NCI-H748 (cell line): Measurements from ENCODE around the gene SLC47A1.
"Not testable (repeated sequence)": the region's sequence is repeated elsewhere in the genome, so short reads cannot be mapped to it uniquely, and the experiment has no call there.

Source experiments
- DNase-seq: peaks from one replicate; lab custom pipeline; 2025; ENCODE audit not compliant: unreplicated experiment; lab: John Stamatoyannopoulos, UW

The SLC47A1 gene

GRCh38 chr17:19520641-19521040 lies 13.0 kb upstream of the SLC47A1 start:
- no peak for DNase-seq

- DNase-seq, result no peak
Measured at GRCh38 chr17:19523690-19524089, 10.0 kb upstream of the SLC47A1 start.

GRCh38 chr17:19526950-19527349 lies 6.7 kb upstream of the SLC47A1 start:
- DNase-seq, result not testable (repeated sequence)

- DNase-seq, result no peak
Measured at GRCh38 chr17:19531780-19532501, 1.7 kb upstream of the SLC47A1 start.

GRCh38 chr17:19533036-19533717 lies 477 bp upstream of the SLC47A1 start:
- no peak for DNase-seq

- no peak for DNase-seq
Measured at GRCh38 chr17:19534562-19535149, 1.0 kb downstream of the SLC47A1 start.

- no peak for DNase-seq
Measured at GRCh38 chr17:19537111-19537510, 3.5 kb downstream of the SLC47A1 start.

GRCh38 chr17:19538095-19539039 lies 4.7 kb downstream of the SLC47A1 start:
- no peak for DNase-seq

- no peak for DNase-seq
Measured at GRCh38 chr17:19539040-19539399, 5.4 kb downstream of the SLC47A1 start.

GRCh38 chr17:19539841-19540311 lies 6.2 kb downstream of the SLC47A1 start:
- DNase-seq, result no peak

- DNase-seq, result no peak
Measured at GRCh38 chr17:19540706-19541370, 7.2 kb downstream of the SLC47A1 start.

GRCh38 chr17:19541445-19541844 lies 7.8 kb downstream of the SLC47A1 start:
- no peak for DNase-seq

GRCh38 chr17:19542247-19542646 lies 8.6 kb downstream of the SLC47A1 start:
- no peak for DNase-seq

- DNase-seq, result no peak
Measured at GRCh38 chr17:19544366-19544765, 10.7 kb downstream of the SLC47A1 start.

- no peak for DNase-seq
Measured at GRCh38 chr17:19546289-19547065, 12.8 kb downstream of the SLC47A1 start.

GRCh38 chr17:19549746-19550623 lies 16.3 kb downstream of the SLC47A1 start:
- DNase-seq, result no peak

- DNase-seq, result no peak
Measured at GRCh38 chr17:19551165-19551564, 17.5 kb downstream of the SLC47A1 start.

- no peak for DNase-seq
Measured at GRCh38 chr17:19551591-19552148, 18.0 kb downstream of the SLC47A1 start.
